HG03565 (cell line): ENCODE results near the gene ADGRG6.
"Not testable (repeated sequence)": the region's sequence is repeated elsewhere in the genome, so short reads cannot be mapped to it uniquely, and the experiment has no call there.

Experiments
- ATAC-seq: cut with Tn5 transposase; IDR thresholded peaks from one replicate; pipeline ENCODE4 v1.9.1; 2021; ENCODE audit warnings: mild to moderate bottlenecking, moderate library complexity; ENCODE audit not compliant: unreplicated experiment

Gene ADGRG6

GRCh38 chr6:142401838-142402237 is 100.0 kb downstream of the ADGRG6 start:
- ATAC-seq, result no peak

- no peak for ATAC-seq
These were observed 102.9 kb downstream of the ADGRG6 start for GRCh38 chr6:142404751-142405150.

GRCh38 chr6:142406131-142406530 is 104.3 kb downstream of the ADGRG6 start:
- ATAC-seq, result no peak

- ATAC-seq, result no peak
These were observed 106.0 kb downstream of the ADGRG6 start for GRCh38 chr6:142407685-142408273.

- ATAC-seq, result no peak
These were observed 106.6 kb downstream of the ADGRG6 start for GRCh38 chr6:142408409-142408808.

- no peak for ATAC-seq
These were observed 108.0 kb downstream of the ADGRG6 start for GRCh38 chr6:142409794-142410193.

- ATAC-seq, result no peak
These were observed 109.3 kb downstream of the ADGRG6 start for GRCh38 chr6:142411145-142411544.

- no peak for ATAC-seq
These were observed 110.4 kb downstream of the ADGRG6 start for GRCh38 chr6:142412241-142412640.

GRCh38 chr6:142412658-142413057 is 110.9 kb downstream of the ADGRG6 start:
- ATAC-seq, result no peak

GRCh38 chr6:142413111-142413510 is 111.3 kb downstream of the ADGRG6 start:
- no peak for ATAC-seq

GRCh38 chr6:142414462-142415250 is 112.8 kb downstream of the ADGRG6 start:
- no peak for ATAC-seq

- no peak for ATAC-seq
These were observed 114.4 kb downstream of the ADGRG6 start for GRCh38 chr6:142416179-142416578.

- ATAC-seq, result no peak
These were observed 114.9 kb downstream of the ADGRG6 start for GRCh38 chr6:142416686-142417085.

- ATAC-seq, result no peak
These were observed 115.5 kb downstream of the ADGRG6 start for GRCh38 chr6:142417331-142417750.

GRCh38 chr6:142419071-142419470 is 117.3 kb downstream of the ADGRG6 start:
- ATAC-seq, result no peak

GRCh38 chr6:142420802-142421201 is 119.0 kb downstream of the ADGRG6 start:
- ATAC-seq, result no peak

GRCh38 chr6:142421285-142422117 is 119.7 kb downstream of the ADGRG6 start:
- no peak for ATAC-seq

- not testable (repeated sequence) for ATAC-seq
These were observed 124.8 kb downstream of the ADGRG6 start for GRCh38 chr6:142426444-142427132.

GRCh38 chr6:142428468-142428867 is 126.7 kb downstream of the ADGRG6 start:
- ATAC-seq, result not testable (repeated sequence)

GRCh38 chr6:142429195-142429594 is 127.4 kb downstream of the ADGRG6 start:
- no peak for ATAC-seq

GRCh38 chr6:142433419-142433818 is 131.6 kb downstream of the ADGRG6 start:
- no peak for ATAC-seq
